DMS53 treated with DMSO at 0.1 percent for 48 hours (cell line): ENCODE data around the gene RASD2.

Source experiments
- DNase-seq: peaks from one replicate; lab custom pipeline; 2025; ENCODE audit not compliant: unreplicated experiment; lab: John Stamatoyannopoulos, UW

The RASD2 gene

GRCh38 chr22:35582218-35582860 is 41.7 kb downstream of the RASD2 start:
- DNase-seq: no peak

- peak; percentile 18 for DNase-seq
Measured at GRCh38 chr22:35582861-35583670, 42.4 kb downstream of the RASD2 start.

- no peak for DNase-seq
Measured at GRCh38 chr22:35586771-35587170, 46.1 kb downstream of the RASD2 start.

- DNase-seq: no peak
Measured at GRCh38 chr22:35587447-35587870, 46.8 kb downstream of the RASD2 start.

GRCh38 chr22:35587896-35588295 is 47.3 kb downstream of the RASD2 start:
- no peak for DNase-seq

- no peak for DNase-seq
Measured at GRCh38 chr22:35589071-35589755, 48.6 kb downstream of the RASD2 start.

- DNase-seq: no peak
Measured at GRCh38 chr22:35589756-35590093, 49.1 kb downstream of the RASD2 start.

- no peak for DNase-seq
Measured at GRCh38 chr22:35590634-35591295, 50.1 kb downstream of the RASD2 start.

GRCh38 chr22:35591714-35592417 is 51.2 kb downstream of the RASD2 start:
- no peak for DNase-seq

- DNase-seq: no peak
Measured at GRCh38 chr22:35592418-35592967, 51.9 kb downstream of the RASD2 start.

GRCh38 chr22:35593071-35593890 is 52.6 kb downstream of the RASD2 start:
- DNase-seq: no peak

- no peak for DNase-seq
Measured at GRCh38 chr22:35593891-35594470, 53.4 kb downstream of the RASD2 start.

GRCh38 chr22:35594686-35595085 is 54.1 kb downstream of the RASD2 start:
- DNase-seq: no peak

- DNase-seq: no peak
Measured at GRCh38 chr22:35596821-35597220, 56.2 kb downstream of the RASD2 start.

- DNase-seq: no peak
Measured at GRCh38 chr22:35597692-35598395, 57.2 kb downstream of the RASD2 start.

- DNase-seq: no peak
Measured at GRCh38 chr22:35598396-35598710, 57.7 kb downstream of the RASD2 start.

- no peak for DNase-seq
Measured at GRCh38 chr22:35599364-35599763, 58.7 kb downstream of the RASD2 start.

GRCh38 chr22:35600476-35600875 is 59.8 kb downstream of the RASD2 start:
- DNase-seq: no peak

- DNase-seq: no peak
Measured at GRCh38 chr22:35601013-35601580, 60.5 kb downstream of the RASD2 start.
